ENCODE data around the gene CSPG4.

Gene CSPG4

GRCh38 chr15:75625542-75626347, 86.9 kb downstream of the CSPG4 start, which contains the start of gene SNUPN:
Gene SNUPN, minus strand, starts transcription at chr15:75625725. Its CDS starts 4,674 bp downstream, at chr15:75621051.
- in situ Hi-C loops (cut with MboI; ENCODE audit: low sequenced_read_pairs), result no loop called here

All from HL-60/S4 treated with phorbol 12-myristate 13-acetate at 8.2 ng/mL for 4 days and 3 days (cell line).